MM.1S (cell line): ENCODE data around the gene DCLRE1A.
"Not testable (repeated sequence)": the region's sequence is repeated elsewhere in the genome, so short reads cannot be mapped to it uniquely, and the experiment has no call there.

Source experiments
- DNase-seq: peaks from one replicate; pipeline ENCODE4 v3.0.0-alpha.2; 2015
- H2AFZ ChIP-seq: fragments of 300-600 bp; sonication (generic); 2 replicates; pipeline ENCODE4 v1.6.0; 2016; ENCODE audit warnings: antibody characterized with exemption, low read length
- H3F3A ChIP-seq: fragments of 300-600 bp; sonication (generic); 2 replicates; pipeline ENCODE4 v1.6.1; 2016; ENCODE audit warnings: mild to moderate bottlenecking, antibody characterized with exemption, low read length, moderate library complexity, mixed read lengths; ENCODE audit not compliant: insufficient read depth
- H3K27ac ChIP-seq: fragments of 300-600 bp; sonication (generic); 2 replicates; pipeline ENCODE4 v1.5.1; 2016; ENCODE audit warnings: mild to moderate bottlenecking, low read length
- H3K27me3 ChIP-seq: fragments of 300-600 bp; sonication (generic); replicated peaks from 2 replicates; pipeline ENCODE4 v1.6.0; 2016; ENCODE audit warnings: low read length; ENCODE audit not compliant: insufficient read depth
- H3K36me3 ChIP-seq: fragments of 300-600 bp; sonication (generic); replicated peaks from 2 replicates; pipeline ENCODE4 v1.6.1; 2016; ENCODE audit warnings: mild to moderate bottlenecking, low read length, mixed read lengths; ENCODE audit not compliant: insufficient read depth
- H3K4me1 ChIP-seq: fragments of 300-600 bp; sonication (generic); 2 replicates; pipeline ENCODE4 v1.6.1; 2016; ENCODE audit warnings: low read length, mixed read lengths
- H3K4me2 ChIP-seq: fragments of 300-600 bp; sonication (generic); 2 replicates; pipeline ENCODE4 v1.6.0; 2016; ENCODE audit warnings: low read depth, low read length
- H3K4me3 ChIP-seq: fragments of 300-600 bp; sonication (generic); 2 replicates; pipeline ENCODE4 v1.5.1; 2016; ENCODE audit warnings: low read length, mixed read lengths
- H3K79me2 ChIP-seq: fragments of 300-600 bp; sonication (generic); 2 replicates; pipeline ENCODE4 v1.6.1; 2016; ENCODE audit warnings: mixed run types, low read length, mixed read lengths
- H3K9ac ChIP-seq: fragments of 300-600 bp; sonication (generic); 2 replicates; pipeline ENCODE4 v1.6.1; 2016; ENCODE audit warnings: low read length, mixed read lengths
- H3K9me2 ChIP-seq: fragments of 300-600 bp; sonication (generic); replicated peaks from 2 replicates; pipeline ENCODE4 v1.6.1; 2016; ENCODE audit warnings: mild to moderate bottlenecking, low read length, mixed read lengths; ENCODE audit not compliant: insufficient read depth
- H3K9me3 ChIP-seq: fragments of 300-600 bp; sonication (generic); replicated peaks from 2 replicates; pipeline ENCODE4 v1.6.1; 2016; ENCODE audit warnings: mild to moderate bottlenecking, low read length, mixed read lengths; ENCODE audit not compliant: insufficient read depth
- H4K20me1 ChIP-seq: fragments of 300-600 bp; sonication (generic); 2 replicates; pipeline ENCODE4 v1.6.1; 2016; ENCODE audit warnings: mild to moderate bottlenecking, low read length, moderate library complexity, mixed read lengths; ENCODE audit not compliant: insufficient read depth
- CTCF ChIP-seq: fragments of 300-600 bp; sonication (generic); IDR thresholded peaks from 2 replicates; pipeline ENCODE4 v1.5.1; 2016; ENCODE audit warnings: antibody characterized with exemption, low read length, mixed read lengths
- EZH2 ChIP-seq: fragments of 300-600 bp; sonication (generic); optimal IDR thresholded peaks from 2 replicates; pipeline ENCODE3; 2017; ENCODE audit warnings: low read depth, mild to moderate bottlenecking, antibody characterized with exemption, low read length, mixed read lengths
- EZH2phosphoT487 ChIP-seq: fragments of 300-600 bp; sonication (generic); IDR thresholded peaks from 2 replicates; pipeline ENCODE4 v1.6.1; 2018; ENCODE audit warnings: antibody characterized with exemption, low read length

The DCLRE1A gene

GRCh38 chr10:113819989-113820388 is 33.9 kb downstream of the DCLRE1A start:
- H3K27ac ChIP-seq, result no peak overlapping the region
- no peak for TF ChIP-seq EZH2
- H3K4me3 ChIP-seq, result no peak overlapping the region
- DNase-seq, result no peak
- H3K9me2 ChIP-seq, result no peaks in the 10 kb centered on the region
- no peak overlapping the region for H3K4me2 ChIP-seq
- H2AFZ ChIP-seq, result no peak overlapping the region
- no peaks in the 10 kb centered on the region for H4K20me1 ChIP-seq
- H3K9me3 ChIP-seq, result no peaks in the 10 kb centered on the region
- no peaks in the 10 kb centered on the region for H3K4me1 ChIP-seq
- H3K36me3 ChIP-seq, result no peaks in the 10 kb centered on the region
- H3K79me2 ChIP-seq, result no peaks in the 10 kb centered on the region
- no peak overlapping the region for H3K9ac ChIP-seq
- H3F3A ChIP-seq, result no peaks in the 10 kb centered on the region
- no peaks in the 10 kb centered on the region for H3K27me3 ChIP-seq

DNA sequence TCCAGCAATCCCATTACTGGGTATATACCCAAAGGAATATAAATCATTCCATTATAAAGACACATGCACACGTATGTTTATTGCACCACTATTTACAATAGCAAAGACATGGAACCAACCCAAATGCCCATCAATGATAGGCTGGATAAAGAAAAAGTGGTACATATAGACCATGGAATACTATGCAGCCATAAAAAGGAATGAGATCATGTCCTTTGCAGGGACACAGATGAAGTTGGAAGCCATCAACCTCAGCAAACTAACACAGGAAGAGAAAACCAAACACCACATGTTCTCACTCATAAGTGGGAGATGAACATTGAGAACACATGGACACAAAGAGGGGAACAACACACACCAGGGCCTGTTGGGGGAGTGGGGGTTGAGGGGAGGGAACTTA is 39.2 kb downstream of the DCLRE1A start:
- not testable (repeated sequence) for H4K20me1 ChIP-seq, H3K4me2 ChIP-seq, H2AFZ ChIP-seq, H3K27me3 ChIP-seq, H3F3A ChIP-seq, H3K27ac ChIP-seq, H3K9ac ChIP-seq, H3K4me1 ChIP-seq, H3K9me3 ChIP-seq, H3K36me3 ChIP-seq, H3K79me2 ChIP-seq, H3K4me3 ChIP-seq, DNase-seq, H3K9me2 ChIP-seq

DNA sequence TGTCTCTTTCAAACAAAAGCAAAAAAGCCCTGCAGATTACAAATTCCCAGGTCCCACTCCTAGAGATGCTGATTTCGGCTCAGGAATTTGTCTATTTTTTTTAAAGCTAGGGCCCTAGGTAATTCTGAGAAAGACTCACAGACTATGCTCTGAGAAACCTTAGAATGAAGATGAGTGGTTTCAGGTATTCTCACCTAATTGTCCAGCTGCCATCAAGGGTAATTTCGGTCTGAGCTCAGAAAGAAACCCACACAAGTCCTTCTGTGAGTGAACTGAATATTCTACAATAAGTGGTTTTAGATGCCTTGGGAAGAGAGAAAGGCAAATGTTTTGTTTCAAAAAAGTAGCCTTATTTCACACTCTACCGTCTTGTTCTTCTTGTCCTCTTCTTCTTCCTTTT is 45.7 kb downstream of the DCLRE1A start:
- Histone ChIP-seq H2AFZ (no peak overlapping the region), H3K36me3 (no peaks in the 10 kb centered on the region), H4K20me1 (no peaks in the 10 kb centered on the region), H3K4me1 (no peaks in the 10 kb centered on the region), H3K27ac (no peak overlapping the region), H3K9me2 (no peaks in the 10 kb centered on the region), H3K4me2 (no peak overlapping the region), H3K4me3 (no peak overlapping the region), H3K27me3 (no peaks in the 10 kb centered on the region), H3K9me3 (no peaks in the 10 kb centered on the region), H3F3A (no peaks in the 10 kb centered on the region), H3K79me2 (no peaks in the 10 kb centered on the region), H3K9ac (no peak overlapping the region)
- TF ChIP-seq EZH2phosphoT487 (no peak), CTCF (no peak), EZH2 (no peak)
- DNase-seq, result peak; percentile 21

GRCh38 chr10:113806503-113806902 is 47.4 kb downstream of the DCLRE1A start:
- H3K4me3 ChIP-seq, result no peak overlapping the region
- no peaks in the 10 kb centered on the region for H3K4me1 ChIP-seq
- H3K79me2 ChIP-seq, result no peaks in the 10 kb centered on the region
- H3K9me3 ChIP-seq, result no peaks in the 10 kb centered on the region
- no peak overlapping the region for H2AFZ ChIP-seq
- H3K27ac ChIP-seq, result no peak overlapping the region
- H3K9me2 ChIP-seq, result no peaks in the 10 kb centered on the region
- H3F3A ChIP-seq, result no peaks in the 10 kb centered on the region
- no peak overlapping the region for H3K4me2 ChIP-seq
- DNase-seq, result no peak
- TF ChIP-seq EZH2 (no peak), CTCF (no peak), EZH2phosphoT487 (no peak)
- no peaks in the 10 kb centered on the region for H3K36me3 ChIP-seq
- no peak overlapping the region for H3K9ac ChIP-seq
- no peaks in the 10 kb centered on the region for H3K27me3 ChIP-seq
- H4K20me1 ChIP-seq, result no peaks in the 10 kb centered on the region
